ENCODE results near the gene SMOC2. TPM values are rescaled to one million over a fixed set of nuclear protein-coding genes. Genes with fewer than 3 reads are reported as not detected.
"Not testable (repeated sequence)": the region's sequence is repeated elsewhere in the genome, so short reads cannot be mapped to it uniquely, and the experiment has no call there.

The SMOC2 gene
- total and polyA plus RNA-seq, 12 donors: 3.0 to 32.0 (median 10.5) TPM

DNA sequence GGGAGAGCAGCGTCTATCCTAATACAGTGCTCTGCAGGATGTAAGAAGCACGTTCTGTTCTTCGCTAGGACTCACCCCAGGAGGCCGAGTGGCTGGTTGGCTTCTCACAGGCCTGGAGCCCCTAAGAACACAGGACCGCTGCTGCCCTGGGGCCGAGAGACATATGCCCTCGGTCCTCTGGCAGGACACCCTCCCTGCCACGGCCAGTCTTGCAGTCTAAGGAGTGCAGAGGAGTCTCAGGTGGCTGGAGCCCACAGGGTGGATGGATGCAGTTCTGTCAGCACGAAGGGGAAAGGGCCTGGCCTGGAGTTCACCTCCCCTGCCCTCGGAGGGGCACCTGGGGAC, 96.5 kb downstream of the SMOC2 start:
- Histone ChIP-seq H3K4me3 (no peak overlapping the region), H3K36me3 (replicated peaks in 1 of 2) (no peaks in the 10 kb centered on the region), H3K27ac (peak overlapping the region in 1 of 5 donors; percentile 27), H3K9me3 (replicated peaks in 1 of 3) (no peaks in the 10 kb centered on the region), H3K27me3 (no peaks in the 10 kb centered on the region), H3K4me1 (replicated peaks in 1 of 2) (no peaks in the 10 kb centered on the region)
- intact Hi-C loops (cut with DNase I): no loop called here
- DNase-seq: no peak
- TF ChIP-seq POLR2A (IDR thresholded peaks at IDR 0.05): no peak
- TF ChIP-seq, protein P1, sequence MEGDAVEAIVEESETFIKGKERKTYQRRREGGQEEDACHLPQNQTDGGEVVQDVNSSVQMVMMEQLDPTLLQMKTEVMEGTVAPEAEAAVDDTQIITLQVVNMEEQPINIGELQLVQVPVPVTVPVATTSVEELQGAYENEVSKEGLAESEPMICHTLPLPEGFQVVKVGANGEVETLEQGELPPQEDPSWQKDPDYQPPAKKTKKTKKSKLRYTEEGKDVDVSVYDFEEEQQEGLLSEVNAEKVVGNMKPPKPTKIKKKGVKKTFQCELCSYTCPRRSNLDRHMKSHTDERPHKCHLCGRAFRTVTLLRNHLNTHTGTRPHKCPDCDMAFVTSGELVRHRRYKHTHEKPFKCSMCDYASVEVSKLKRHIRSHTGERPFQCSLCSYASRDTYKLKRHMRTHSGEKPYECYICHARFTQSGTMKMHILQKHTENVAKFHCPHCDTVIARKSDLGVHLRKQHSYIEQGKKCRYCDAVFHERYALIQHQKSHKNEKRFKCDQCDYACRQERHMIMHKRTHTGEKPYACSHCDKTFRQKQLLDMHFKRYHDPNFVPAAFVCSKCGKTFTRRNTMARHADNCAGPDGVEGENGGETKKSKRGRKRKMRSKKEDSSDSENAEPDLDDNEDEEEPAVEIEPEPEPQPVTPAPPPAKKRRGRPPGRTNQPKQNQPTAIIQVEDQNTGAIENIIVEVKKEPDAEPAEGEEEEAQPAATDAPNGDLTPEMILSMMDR (IDR thresholded peaks at IDR 0.05): no peak
- 55 to 85% (median 75%) methylated on average over 5 to 10 of the region's 10 CpGs for WGBS, 4 donors

- H3K4me1 ChIP-seq (replicated peaks in 1 of 2); H3K36me3 ChIP-seq (replicated peaks in 1 of 2); H3K27me3 ChIP-seq; H3K4me3 ChIP-seq; intact Hi-C loops (cut with DNase I); H3K27ac ChIP-seq; H3K9me3 ChIP-seq (replicated peaks in 1 of 3); DNase-seq: not testable (repeated sequence)
- WGBS, 4 donors: 81 to 86% (median 82%) methylated on average over 4 to 14 of the region's 14 CpGs
Measured at GRCh38 chr6:168538188-168538891, 97.4 kb downstream of the SMOC2 start.

DNA sequence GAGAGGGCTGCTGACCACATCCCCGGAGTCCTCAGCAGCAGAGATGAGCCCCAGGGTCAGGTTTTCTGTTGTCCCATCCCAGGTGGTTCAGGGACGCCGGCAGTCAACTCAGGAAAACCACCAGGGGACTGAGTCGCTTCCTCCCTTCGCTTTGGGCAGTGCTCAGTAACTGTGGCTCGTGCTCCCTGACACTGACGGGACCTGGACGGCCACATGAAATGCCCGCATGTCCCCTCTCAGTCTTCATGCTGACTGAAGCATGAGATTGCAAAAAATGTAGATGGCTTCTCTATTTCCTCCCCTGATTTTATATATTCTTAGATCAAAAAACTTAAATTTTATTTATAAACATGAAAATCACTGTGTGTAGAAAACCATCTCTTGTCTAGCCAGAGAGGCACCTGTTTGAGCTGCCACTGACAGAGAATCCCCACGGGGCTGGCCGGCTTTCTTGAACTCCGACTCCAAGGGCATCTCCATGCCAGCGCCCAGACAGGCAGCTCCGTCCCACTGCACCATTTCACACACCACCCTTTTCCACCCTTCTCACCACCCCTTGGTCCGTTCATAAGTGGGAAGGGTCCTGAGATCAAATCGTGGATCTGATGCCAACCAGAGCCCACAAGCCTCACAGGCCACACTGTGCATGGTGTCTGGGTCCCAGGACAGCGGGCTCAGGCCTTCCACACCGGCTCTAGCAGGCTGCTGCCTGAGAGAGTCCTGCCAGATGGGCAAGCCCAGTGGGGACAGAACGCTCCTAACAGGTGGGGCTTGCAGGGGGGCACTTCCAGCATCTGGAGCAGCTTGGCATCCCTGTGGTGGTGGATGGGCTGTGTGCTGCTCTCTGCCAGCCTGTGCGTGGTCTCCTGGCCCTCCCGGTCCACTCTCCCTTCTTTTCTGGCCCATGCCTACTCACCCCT, 98.2 kb downstream of the SMOC2 start:
- Histone ChIP-seq H3K27ac (no peak overlapping the region), H3K4me1 (replicated peaks in 1 of 2) (no peaks in the 10 kb centered on the region), H3K4me3 (no peak overlapping the region), H3K36me3 (replicated peaks in 1 of 2) (no peaks in the 10 kb centered on the region), H3K27me3 (no peaks in the 10 kb centered on the region), H3K9me3 (replicated peaks in 1 of 3) (no peaks in the 10 kb centered on the region)
- DNase-seq: no peak
- TF ChIP-seq, protein P1 (IDR thresholded peaks at IDR 0.05): no peak
- no peak for TF ChIP-seq POLR2A (IDR thresholded peaks at IDR 0.05)
- intact Hi-C loops (cut with DNase I): no loop called here
- WGBS, 4 donors: 75 to 79% (median 77%) methylated on average over 15 to 21 of the region's 21 CpGs

- no peaks in the 10 kb centered on the region for H3K4me1 ChIP-seq (replicated peaks in 1 of 2)
- TF ChIP-seq, protein P1 (IDR thresholded peaks at IDR 0.05): no peak
- no peak for TF ChIP-seq POLR2A (IDR thresholded peaks at IDR 0.05)
- H3K27ac ChIP-seq: peak overlapping the region in 2 of 5 donors; percentile 40 to 77
- no peak for DNase-seq
- no peaks in the 10 kb centered on the region for H3K27me3 ChIP-seq
- intact Hi-C loops (cut with DNase I): no loop called here
- no peaks in the 10 kb centered on the region for H3K36me3 ChIP-seq (replicated peaks in 1 of 2)
- no peak overlapping the region for H3K4me3 ChIP-seq
- H3K9me3 ChIP-seq (replicated peaks in 1 of 3): no peaks in the 10 kb centered on the region
- 50 to 60% (median 51%) methylated on average over 14 to 15 of the region's 15 CpGs for WGBS, 4 donors
Measured at GRCh38 chr6:168540713-168541291, 99.8 kb downstream of the SMOC2 start.
